Cardiac fibroblast (primary cell): ENCODE data around the gene FBXW4.

Experiments
- DNase-seq, 2 donors: peaks; one replicate each; pipeline versions ENCODE4 v3.0.0 to v3.0.0-alpha.2; 2010; ENCODE audit warnings: low read depth in 2 of 2
- H3K4me3 ChIP-seq, 2 donors: replicated peaks in 1 of 2; 1 replicate in 1 of 2; 2 replicates in 1 of 2; pipeline ENCODE4 v1.5.1; 2011; ENCODE audit warnings: low read depth in 2 of 2, low read length in 2 of 2, mild to moderate bottlenecking in 2 of 2, moderate library complexity in 1 of 2
- TF ChIP-seq, protein P1 (sequence below): IDR thresholded peaks from one replicate; pipeline ENCODE4 v1.5.1; 2011; ENCODE audit warnings: low read depth, mild to moderate bottlenecking, low read length, inconsistent platforms

FBXW4 gene

DNA sequence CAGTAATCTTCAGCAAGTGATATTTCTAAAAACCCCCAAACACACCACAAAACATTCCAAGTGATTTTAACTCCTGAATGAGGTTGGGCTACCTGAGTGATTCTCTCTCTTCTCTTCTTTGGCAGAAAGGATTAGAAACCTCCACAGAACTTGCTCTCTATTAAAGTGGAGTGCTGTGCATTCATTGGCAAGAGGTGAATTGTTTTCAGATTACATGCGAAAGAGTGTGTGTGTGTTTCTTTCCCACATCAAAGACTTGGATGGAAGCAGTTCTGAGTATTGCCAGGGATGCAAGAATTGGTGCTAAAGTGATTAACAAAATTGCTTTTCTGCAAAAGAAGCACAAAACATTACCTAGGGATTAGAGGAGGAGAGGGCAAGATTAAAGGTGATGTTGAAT is 13.1 kb upstream of the FBXW4 start:
- no peak overlapping the region for H3K4me3 ChIP-seq
- DNase-seq: no peak
- TF ChIP-seq, protein P1, sequence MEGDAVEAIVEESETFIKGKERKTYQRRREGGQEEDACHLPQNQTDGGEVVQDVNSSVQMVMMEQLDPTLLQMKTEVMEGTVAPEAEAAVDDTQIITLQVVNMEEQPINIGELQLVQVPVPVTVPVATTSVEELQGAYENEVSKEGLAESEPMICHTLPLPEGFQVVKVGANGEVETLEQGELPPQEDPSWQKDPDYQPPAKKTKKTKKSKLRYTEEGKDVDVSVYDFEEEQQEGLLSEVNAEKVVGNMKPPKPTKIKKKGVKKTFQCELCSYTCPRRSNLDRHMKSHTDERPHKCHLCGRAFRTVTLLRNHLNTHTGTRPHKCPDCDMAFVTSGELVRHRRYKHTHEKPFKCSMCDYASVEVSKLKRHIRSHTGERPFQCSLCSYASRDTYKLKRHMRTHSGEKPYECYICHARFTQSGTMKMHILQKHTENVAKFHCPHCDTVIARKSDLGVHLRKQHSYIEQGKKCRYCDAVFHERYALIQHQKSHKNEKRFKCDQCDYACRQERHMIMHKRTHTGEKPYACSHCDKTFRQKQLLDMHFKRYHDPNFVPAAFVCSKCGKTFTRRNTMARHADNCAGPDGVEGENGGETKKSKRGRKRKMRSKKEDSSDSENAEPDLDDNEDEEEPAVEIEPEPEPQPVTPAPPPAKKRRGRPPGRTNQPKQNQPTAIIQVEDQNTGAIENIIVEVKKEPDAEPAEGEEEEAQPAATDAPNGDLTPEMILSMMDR: no peak

DNA sequence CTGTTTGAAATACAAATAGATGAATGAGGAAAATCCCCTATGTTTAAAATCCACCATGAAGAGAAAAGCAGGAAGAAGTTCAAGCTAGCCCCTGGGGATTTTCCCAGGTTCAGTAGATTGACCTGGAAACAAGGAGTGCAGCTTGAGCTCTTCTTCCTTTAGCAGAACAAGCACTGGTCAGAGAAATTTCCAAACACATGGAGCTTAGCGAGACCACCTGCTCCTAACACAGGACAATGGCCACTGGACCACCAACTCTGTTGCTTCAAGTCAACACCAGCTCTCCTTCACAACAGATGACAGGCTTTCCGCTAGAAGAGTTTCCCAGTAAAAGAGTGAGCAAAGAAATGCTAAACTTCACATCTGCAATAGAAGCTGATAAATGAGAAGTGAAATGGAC is 9.4 kb upstream of the FBXW4 start:
- no peak for DNase-seq
- TF ChIP-seq, protein P1: no peak
- no peak overlapping the region for H3K4me3 ChIP-seq

DNA sequence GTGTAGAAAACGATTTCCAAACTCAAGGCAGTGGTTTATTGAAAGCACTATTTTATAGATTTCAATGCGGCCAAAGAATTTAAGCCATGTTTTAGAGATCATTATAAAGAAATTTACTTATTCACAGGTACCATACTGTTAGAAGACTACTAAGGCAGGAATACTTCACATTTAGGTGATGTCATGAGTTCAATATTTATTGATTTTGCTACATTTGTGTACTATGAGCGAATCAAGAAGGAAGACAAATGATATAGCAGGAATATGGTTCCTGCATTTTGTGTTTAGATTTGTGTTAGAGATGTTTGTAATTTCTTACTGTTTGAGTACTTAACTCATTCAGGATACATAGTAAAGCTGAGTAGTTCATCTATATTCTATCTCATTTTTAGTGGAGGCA is 1.7 kb upstream of the FBXW4 start:
- no peak for DNase-seq
- TF ChIP-seq, protein P1: no peak
- no peak overlapping the region for H3K4me3 ChIP-seq

DNA sequence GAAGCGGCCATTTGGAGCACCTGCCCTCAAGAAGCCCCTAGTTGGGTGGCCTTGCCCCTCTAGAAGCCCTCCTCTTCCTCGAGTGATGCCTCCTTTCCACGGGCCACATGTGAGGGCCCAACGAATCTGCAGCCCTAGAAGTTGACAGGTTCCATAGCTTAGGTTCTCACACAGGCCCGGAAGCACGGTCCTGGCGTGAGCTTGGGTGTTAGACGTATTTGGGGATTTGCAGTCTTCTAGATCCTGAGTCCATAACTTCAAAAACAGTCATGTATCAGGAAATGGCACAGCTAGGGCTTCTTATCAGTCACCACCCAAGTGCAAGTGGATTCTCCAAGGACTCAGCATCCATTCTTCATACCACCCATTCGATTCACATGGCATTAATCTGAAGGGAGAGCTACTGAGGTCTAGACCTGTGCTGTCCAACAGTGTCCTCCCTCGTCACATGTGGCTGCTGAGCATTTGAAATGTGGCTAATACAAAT is 477 bp upstream of the FBXW4 start:
- TF ChIP-seq, protein P1: no peak
- peak overlapping the region; percentile 71 to 91 for H3K4me3 ChIP-seq
- DNase-seq: no peak

DNA sequence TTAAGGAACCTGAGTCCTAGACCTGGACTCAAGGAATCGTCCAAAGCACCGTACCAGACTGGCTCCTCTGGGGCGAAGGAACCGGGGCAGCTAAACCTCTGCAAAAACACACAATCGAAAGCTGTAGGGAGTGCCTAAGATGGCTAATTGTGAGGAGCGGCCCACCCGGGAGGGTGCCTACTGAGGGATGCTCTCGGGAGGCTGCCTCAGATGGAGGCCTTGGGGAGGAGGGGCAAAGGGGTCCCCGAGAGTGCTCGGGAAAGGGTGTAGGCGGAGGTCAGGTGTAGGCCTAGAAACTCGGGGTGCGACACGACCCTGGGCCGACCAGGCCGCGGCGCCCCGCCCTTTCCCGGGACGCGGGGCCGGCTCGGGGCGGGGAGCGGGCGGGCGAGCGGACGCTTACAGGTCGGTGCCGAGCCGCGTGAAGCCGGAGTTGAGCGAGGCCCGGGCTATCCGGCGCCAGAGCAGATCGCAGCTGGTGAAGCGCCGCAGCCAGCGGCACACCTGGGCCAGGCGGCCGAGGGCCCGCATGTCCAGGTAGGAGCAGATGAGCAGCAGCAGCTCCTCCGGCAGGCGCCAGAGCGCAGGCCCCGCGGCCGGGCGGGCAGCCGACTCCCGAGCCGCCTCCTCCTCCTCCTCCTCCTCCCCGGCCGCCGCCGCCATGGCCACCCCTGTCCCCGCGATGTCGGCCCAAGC is 844 bp downstream of the FBXW4 start:
- TF ChIP-seq, protein P1: no peak
- peak; percentile 64 to 65 for DNase-seq
- H3K4me3 ChIP-seq: peak overlapping the region; percentile 71 to 91

DNA sequence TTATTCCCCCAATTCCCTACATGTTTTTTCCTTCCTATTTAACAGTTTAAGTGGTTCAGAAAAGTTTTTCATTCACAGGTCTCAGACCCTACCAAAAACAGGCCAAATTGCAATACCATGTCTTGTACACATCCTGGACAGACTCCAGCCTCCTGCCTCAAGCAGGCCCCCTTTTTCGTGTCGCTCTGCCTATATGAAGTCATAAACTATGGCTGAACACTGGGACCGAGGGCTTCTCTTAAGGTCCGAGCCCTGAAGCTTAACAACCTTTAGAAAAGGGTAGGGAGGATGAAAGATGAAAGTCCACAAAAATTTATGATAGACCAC is 1.4 kb downstream of the FBXW4 start:
- TF ChIP-seq, protein P1: no peak
- H3K4me3 ChIP-seq: peak overlapping the region; percentile 71 to 91
- DNase-seq: peak; percentile 64 to 70

DNA sequence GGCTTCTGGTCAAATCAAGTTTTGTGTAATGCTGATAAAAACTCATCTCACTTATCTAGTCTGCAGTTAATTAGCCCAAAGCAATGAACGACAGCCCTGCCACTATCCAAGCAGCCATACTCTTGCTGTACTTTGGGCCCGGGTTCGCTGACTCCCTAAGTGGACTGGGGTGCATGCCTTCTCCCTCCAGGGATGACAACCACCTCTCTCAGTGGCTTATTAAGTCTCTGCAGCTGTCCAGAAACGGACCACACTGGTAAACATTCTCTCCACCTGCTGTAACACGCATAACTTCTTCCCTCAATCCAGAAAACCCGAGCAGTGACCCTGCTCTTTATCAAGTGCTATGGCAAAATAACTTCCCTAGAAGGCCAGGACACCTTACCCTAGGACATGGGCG is 3.9 kb downstream of the FBXW4 start:
- TF ChIP-seq, protein P1: no peak
- H3K4me3 ChIP-seq: no peak overlapping the region
- DNase-seq: no peak
